Ishikawa (cell line): ENCODE measurements around the gene GUCD1.
A peak's percentile ranks its signal among the peaks of the same experiment; 100 is the strongest.

Experiments
- CEBPB ChIP-seq: IDR thresholded peaks from 2 replicates; pipeline ENCODE4 v1.6.1; 2012
- EGR1 ChIP-seq: IDR thresholded peaks from 2 replicates; pipeline ENCODE4 v1.6.1; 2012
- EP300 ChIP-seq: IDR thresholded peaks from 2 replicates; pipeline ENCODE4 v1.6.1; 2012; ENCODE audit warnings: borderline replicate concordance
- MAX ChIP-seq: IDR thresholded peaks from 2 replicates; pipeline ENCODE4 v1.6.1; 2012
- NFIC ChIP-seq: IDR thresholded peaks from 2 replicates; pipeline ENCODE4 v1.6.1; 2012
- RAD21 ChIP-seq: IDR thresholded peaks from 2 replicates; pipeline ENCODE4 v1.6.1; 2012; ENCODE audit warnings: low read depth
- TAF1 ChIP-seq: IDR thresholded peaks from 2 replicates; pipeline ENCODE4 v1.6.1; 2012; ENCODE audit warnings: low read depth, mild to moderate bottlenecking
- TCF12 ChIP-seq: IDR thresholded peaks from 2 replicates; pipeline ENCODE4 v1.6.1; 2012; ENCODE audit warnings: low read depth
- YY1 ChIP-seq: IDR thresholded peaks from 2 replicates; pipeline ENCODE4 v1.6.1; 2012; ENCODE audit warnings: low read depth
- ZBTB7A ChIP-seq: IDR thresholded peaks from 2 replicates; pipeline ENCODE4 v1.6.1; 2012; ENCODE audit warnings: low read depth
- TF ChIP-seq, protein P1 (sequence below): IDR thresholded peaks from 2 replicates; pipeline ENCODE4 v1.6.1; 2012; ENCODE audit warnings: low read depth, mild to moderate bottlenecking
- TF ChIP-seq, protein P2 (sequence below): IDR thresholded peaks from 2 replicates; pipeline ENCODE4 v1.6.1; 2012

- TF ChIP-seq, protein P1, sequence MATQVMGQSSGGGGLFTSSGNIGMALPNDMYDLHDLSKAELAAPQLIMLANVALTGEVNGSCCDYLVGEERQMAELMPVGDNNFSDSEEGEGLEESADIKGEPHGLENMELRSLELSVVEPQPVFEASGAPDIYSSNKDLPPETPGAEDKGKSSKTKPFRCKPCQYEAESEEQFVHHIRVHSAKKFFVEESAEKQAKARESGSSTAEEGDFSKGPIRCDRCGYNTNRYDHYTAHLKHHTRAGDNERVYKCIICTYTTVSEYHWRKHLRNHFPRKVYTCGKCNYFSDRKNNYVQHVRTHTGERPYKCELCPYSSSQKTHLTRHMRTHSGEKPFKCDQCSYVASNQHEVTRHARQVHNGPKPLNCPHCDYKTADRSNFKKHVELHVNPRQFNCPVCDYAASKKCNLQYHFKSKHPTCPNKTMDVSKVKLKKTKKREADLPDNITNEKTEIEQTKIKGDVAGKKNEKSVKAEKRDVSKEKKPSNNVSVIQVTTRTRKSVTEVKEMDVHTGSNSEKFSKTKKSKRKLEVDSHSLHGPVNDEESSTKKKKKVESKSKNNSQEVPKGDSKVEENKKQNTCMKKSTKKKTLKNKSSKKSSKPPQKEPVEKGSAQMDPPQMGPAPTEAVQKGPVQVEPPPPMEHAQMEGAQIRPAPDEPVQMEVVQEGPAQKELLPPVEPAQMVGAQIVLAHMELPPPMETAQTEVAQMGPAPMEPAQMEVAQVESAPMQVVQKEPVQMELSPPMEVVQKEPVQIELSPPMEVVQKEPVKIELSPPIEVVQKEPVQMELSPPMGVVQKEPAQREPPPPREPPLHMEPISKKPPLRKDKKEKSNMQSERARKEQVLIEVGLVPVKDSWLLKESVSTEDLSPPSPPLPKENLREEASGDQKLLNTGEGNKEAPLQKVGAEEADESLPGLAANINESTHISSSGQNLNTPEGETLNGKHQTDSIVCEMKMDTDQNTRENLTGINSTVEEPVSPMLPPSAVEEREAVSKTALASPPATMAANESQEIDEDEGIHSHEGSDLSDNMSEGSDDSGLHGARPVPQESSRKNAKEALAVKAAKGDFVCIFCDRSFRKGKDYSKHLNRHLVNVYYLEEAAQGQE = no peak
- TF ChIP-seq NFIC (no peak), TCF12 (no peak), EP300 (no peak), MAX (no peak), EGR1 (no peak), RAD21 (peak; percentile 85), CEBPB (no peak), TAF1 (no peak), YY1 (no peak), ZBTB7A (no peak)
- TF ChIP-seq, protein P2, sequence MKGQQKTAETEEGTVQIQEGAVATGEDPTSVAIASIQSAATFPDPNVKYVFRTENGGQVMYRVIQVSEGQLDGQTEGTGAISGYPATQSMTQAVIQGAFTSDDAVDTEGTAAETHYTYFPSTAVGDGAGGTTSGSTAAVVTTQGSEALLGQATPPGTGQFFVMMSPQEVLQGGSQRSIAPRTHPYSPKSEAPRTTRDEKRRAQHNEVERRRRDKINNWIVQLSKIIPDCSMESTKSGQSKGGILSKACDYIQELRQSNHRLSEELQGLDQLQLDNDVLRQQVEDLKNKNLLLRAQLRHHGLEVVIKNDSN = no peak
These were observed 51.6 kb downstream of the GUCD1 start for GRCh38 chr22:24503137-24503842.
